CD4-positive, alpha-beta memory T cell (primary cell): ENCODE measurements around the gene FNIP2. TPM values are rescaled to one million over a fixed set of nuclear protein-coding genes. Genes with fewer than 3 reads are reported as not detected.
"Not testable (repeated sequence)": the region's sequence is repeated elsewhere in the genome, so short reads cannot be mapped to it uniquely, and the experiment has no call there.

ENCODE experiments used
- CTCF ChIA-PET: fragments of 350-600 bp; sonication (Branson Sonifier 250); formaldehyde crosslinking; loops from one replicate; lab custom pipeline; 2021; ENCODE audit warnings: inconsistent platforms; ENCODE audit not compliant: partially characterized antibody; lab: Charles Lee
- POLR2A ChIA-PET: fragments of 350-600 bp; sonication (Branson Sonifier 250); formaldehyde crosslinking; loops from one replicate; lab custom pipeline; 2021; ENCODE audit not compliant: partially characterized antibody; lab: Charles Lee
- DNase-seq, 5 donors: peaks; one replicate each; pipeline versions ENCODE4 v3.0.0 to v3.0.0-alpha.2; 2020 to 2022; ENCODE audit warnings: mixed read lengths in 1 of 5
- H3K27ac ChIP-seq: one replicate; pipeline ENCODE4 v1.7.0; 2013; ENCODE audit warnings: low read depth, low read length
- H3K27me3 ChIP-seq: 2 replicates; pipeline ENCODE4 v1.7.0; 2013; ENCODE audit warnings: mild to moderate bottlenecking, low read length, moderate library complexity; ENCODE audit not compliant: insufficient read depth
- H3K36me3 ChIP-seq: 2 replicates; pipeline ENCODE4 v1.7.0; 2013; ENCODE audit warnings: mild to moderate bottlenecking, low read length, moderate library complexity; ENCODE audit not compliant: insufficient read depth
- H3K4me1 ChIP-seq: 2 replicates; pipeline ENCODE4 v1.7.0; 2013; ENCODE audit warnings: mild to moderate bottlenecking, low read length, moderate library complexity; ENCODE audit not compliant: insufficient read depth
- H3K4me3 ChIP-seq, 2 donors: one replicate each; pipeline ENCODE4 v1.7.0; 2013; ENCODE audit warnings: low read length in 2 of 2, mild to moderate bottlenecking in 1 of 2
- H3K9me3 ChIP-seq, 2 donors: one replicate each; pipeline ENCODE4 v1.7.0; 2013; ENCODE audit warnings: low read length in 2 of 2, control low read depth in 1 of 2; ENCODE audit not compliant: control insufficient read depth in 1 of 2
- H3K27ac Mint-ChIP-seq, 7 donors: one replicate each; pipeline ENCODE4 v1.8.0; 2020 to 2021; ENCODE audit warnings: mixed read lengths in 7 of 7, mild to moderate bottlenecking in 6 of 7, inconsistent platforms in 3 of 7, moderate library complexity in 3 of 7
- H3K27me3 Mint-ChIP-seq, 2 donors: one replicate each; pipeline ENCODE4 v1.8.0; 2020 to 2021; ENCODE audit warnings: mixed read lengths in 2 of 2
- H3K36me3 Mint-ChIP-seq, 2 donors: one replicate each; pipeline ENCODE4 v1.8.0; 2020 to 2021; ENCODE audit warnings: mixed read lengths in 2 of 2, inconsistent platforms in 1 of 2, mild to moderate bottlenecking in 1 of 2
- H3K4me1 Mint-ChIP-seq, 4 donors: one replicate each; pipeline ENCODE4 v1.8.0; 2020 to 2021; ENCODE audit warnings: mixed read lengths in 4 of 4, mild to moderate bottlenecking in 1 of 4
- H3K4me3 Mint-ChIP-seq, 8 donors: one replicate each; pipeline ENCODE4 v1.8.0; 2020 to 2021; ENCODE audit warnings: mixed read lengths in 8 of 8, mild to moderate bottlenecking in 7 of 8, moderate library complexity in 6 of 8, inconsistent platforms in 3 of 8
- H3K9me3 Mint-ChIP-seq, 8 donors: one replicate each; pipeline ENCODE4 v1.8.0; 2020 to 2021; ENCODE audit warnings: mixed read lengths in 8 of 8, mild to moderate bottlenecking in 5 of 8, inconsistent platforms in 3 of 8, moderate library complexity in 1 of 8
- intact Hi-C: fragments of 100-400 bp; cut with micrococcal nuclease; formaldehyde crosslinking; loops from one replicate; pipeline ENCODE4 v1.15.1; 2023
- polyA plus RNA-seq, 2 donors: library from polyadenylated mRNA; unstranded; fragments of 300-500 nt; fragmentation: Illumina TruSeq; gene quantifications; one replicate each; pipeline ENCODE4 v1.2.3, GENCODE V29; 2021
- total RNA-seq, 2 experiments: library from RNA; stranded (reverse); gene quantifications; one replicate each; pipeline ENCODE4 v1.2.3, GENCODE V29; 2021

FNIP2 gene
- total and polyA plus RNA-seq, 4 experiments from 2014 or later, result 2.4 to 9.4 (median 6.4) TPM

DNA sequence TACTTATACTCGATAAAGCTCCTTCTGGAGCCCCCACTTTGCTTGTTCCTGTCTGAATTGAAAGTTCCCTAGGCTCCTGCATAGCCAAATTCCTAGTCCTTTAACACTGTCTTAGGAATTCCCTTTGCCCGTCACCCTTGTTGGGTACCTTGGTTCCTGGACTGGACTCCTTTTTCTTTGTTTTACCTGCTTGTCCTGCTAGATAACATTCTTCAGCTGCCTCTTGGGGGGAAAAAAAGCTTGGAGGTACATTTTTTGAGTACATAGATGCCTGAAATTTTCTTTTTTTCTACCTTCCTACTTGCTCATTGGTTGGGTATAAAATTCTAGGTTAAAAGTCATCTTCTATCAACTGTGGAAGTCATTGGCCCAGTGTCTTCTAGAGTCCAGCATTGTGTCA lies 179.2 kb downstream of the FNIP2 start:
- no peak overlapping the region for H3K4me3 ChIP-seq
- Mint-ChIP-seq H3K27me3 (peaks cover 2 to 11% of the 10 kb centered on the region in 2 donors), H3K9me3 (peaks cover 3 to 29% (median 19%) of the 10 kb centered on the region in 8 donors), H3K36me3 (peaks cover 8 to 9% of the 10 kb centered on the region in 2 donors), H3K4me3 (no peak overlapping the region), H3K4me1 (peaks cover 2 to 13% (median 7%) of the 10 kb centered on the region in 4 donors), H3K27ac (peak overlapping the region in 1 of 7 donors; percentile 7)
- no peaks in the 10 kb centered on the region for H3K27me3 ChIP-seq
- intact Hi-C loops, result no loop called here
- no peaks in the 10 kb centered on the region for H3K36me3 ChIP-seq
- H3K4me1 ChIP-seq, result no peaks in the 10 kb centered on the region
- H3K9me3 ChIP-seq, result no peaks in the 10 kb centered on the region
- no peak overlapping the region for H3K27ac ChIP-seq
- no peak for DNase-seq
- CTCF ChIA-PET, result no interaction called here
- POLR2A ChIA-PET, result no interaction called here

DNA sequence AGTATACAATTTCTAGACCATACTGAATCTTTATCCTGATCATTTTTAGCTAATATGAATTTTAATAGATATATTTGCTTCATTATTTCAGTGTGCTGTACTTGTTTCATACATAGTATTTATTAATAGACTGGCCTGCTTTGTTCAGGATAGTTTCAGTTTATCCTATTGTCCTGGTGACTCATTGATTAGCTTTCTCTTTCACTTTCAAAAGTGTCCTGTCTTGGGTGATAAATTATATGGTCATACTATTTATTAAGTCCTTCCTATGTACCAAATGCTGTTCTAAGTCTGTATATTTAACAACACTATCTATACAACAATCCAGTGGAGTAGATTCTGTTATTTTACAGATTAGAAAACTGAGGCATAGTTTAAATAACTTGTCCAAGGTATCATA lies 180.3 kb downstream of the FNIP2 start:
- ChIA-PET CTCF (no interaction called here), POLR2A (no interaction called here)
- H3K4me1 ChIP-seq, result no peaks in the 10 kb centered on the region
- H3K9me3 ChIP-seq, result no peaks in the 10 kb centered on the region
- intact Hi-C loops, result no loop called here
- H3K4me3 Mint-ChIP-seq, result peak overlapping the region in 4 of 8 donors; percentile 13 to 38 (median 26)
- peaks cover 2 to 13% (median 7%) of the 10 kb centered on the region in 4 donors for H3K4me1 Mint-ChIP-seq
- no peaks in the 10 kb centered on the region for H3K27me3 ChIP-seq
- no peak overlapping the region for H3K4me3 ChIP-seq
- peaks cover 2 to 11% of the 10 kb centered on the region in 2 donors for H3K27me3 Mint-ChIP-seq
- H3K27ac ChIP-seq, result no peak overlapping the region
- DNase-seq, result no peak
- H3K9me3 Mint-ChIP-seq, result peaks cover 3 to 34% (median 21%) of the 10 kb centered on the region in 8 donors
- no peak overlapping the region for H3K27ac Mint-ChIP-seq
- H3K36me3 ChIP-seq, result no peaks in the 10 kb centered on the region
- H3K36me3 Mint-ChIP-seq, result peaks cover 8 to 9% of the 10 kb centered on the region in 2 donors

DNA sequence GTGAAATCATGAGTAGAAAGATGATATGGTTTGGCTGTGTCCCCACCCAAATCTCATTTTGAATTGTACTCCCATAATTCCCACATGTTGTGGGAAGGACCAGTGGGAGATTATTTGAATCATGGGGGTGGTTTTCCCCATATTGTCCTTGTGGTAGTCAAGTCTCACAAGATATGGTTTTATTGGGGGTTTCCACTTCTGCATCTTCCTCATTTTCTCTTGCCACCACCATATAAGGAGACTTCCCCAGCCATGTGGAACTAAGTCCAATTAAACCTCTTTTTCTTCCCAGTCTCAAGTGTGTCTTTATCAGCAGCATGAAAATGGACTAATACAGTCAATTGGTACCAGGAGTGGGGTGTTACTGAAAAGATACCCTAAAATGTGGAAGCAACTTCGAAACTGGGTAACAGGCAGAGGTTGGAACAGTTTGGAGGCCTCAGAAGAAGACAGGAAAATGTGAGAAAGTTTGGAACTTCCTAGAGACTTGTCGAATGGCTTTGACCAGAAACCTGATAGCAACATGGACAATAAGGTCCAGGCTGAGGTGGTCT lies 183.5 kb downstream of the FNIP2 start:
- H3K4me3 ChIP-seq, H3K36me3 ChIP-seq, H3K27ac Mint-ChIP-seq, POLR2A ChIA-PET, H3K27me3 ChIP-seq, CTCF ChIA-PET, H3K27ac ChIP-seq, intact Hi-C loops, H3K4me1 ChIP-seq, H3K27me3 Mint-ChIP-seq, DNase-seq, H3K4me3 Mint-ChIP-seq, H3K9me3 ChIP-seq: not testable (repeated sequence)
- H3K9me3 Mint-ChIP-seq, result peaks cover 3 to 38% (median 21%) of the 10 kb centered on the region in 8 donors
- peaks cover 2 to 13% (median 7%) of the 10 kb centered on the region in 4 donors for H3K4me1 Mint-ChIP-seq
- peaks cover 9 to 11% of the 10 kb centered on the region in 2 donors for H3K36me3 Mint-ChIP-seq

DNA sequence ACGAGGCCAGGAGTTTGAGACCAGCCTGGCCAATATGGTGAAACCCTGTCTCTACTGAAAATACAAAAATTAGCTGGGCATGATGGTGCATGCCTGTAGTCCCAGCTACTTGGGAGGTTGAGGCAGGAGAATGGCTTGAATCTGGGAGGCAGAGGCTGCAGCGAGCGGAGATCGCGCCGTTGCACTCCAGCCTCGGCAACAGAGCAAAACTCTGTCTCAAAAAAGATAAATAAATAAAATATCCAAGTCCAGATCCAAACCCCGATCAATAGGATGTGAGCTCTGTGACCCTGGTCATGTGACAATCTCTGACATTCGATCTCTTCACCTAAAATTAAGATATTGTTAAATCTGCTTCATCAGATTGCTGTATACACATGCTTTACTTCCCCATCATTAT lies 187.5 kb downstream of the FNIP2 start:
- H3K9me3 ChIP-seq, H3K4me1 Mint-ChIP-seq, POLR2A ChIA-PET, intact Hi-C loops, H3K27ac ChIP-seq, H3K27ac Mint-ChIP-seq, H3K27me3 Mint-ChIP-seq, CTCF ChIA-PET, H3K4me3 ChIP-seq, DNase-seq, H3K4me1 ChIP-seq, H3K36me3 ChIP-seq, H3K27me3 ChIP-seq, H3K4me3 Mint-ChIP-seq: not testable (repeated sequence)
- Mint-ChIP-seq H3K9me3 (peaks cover 3 to 25% (median 18%) of the 10 kb centered on the region in 8 donors), H3K36me3 (peaks cover 8 to 11% of the 10 kb centered on the region in 2 donors)

DNA sequence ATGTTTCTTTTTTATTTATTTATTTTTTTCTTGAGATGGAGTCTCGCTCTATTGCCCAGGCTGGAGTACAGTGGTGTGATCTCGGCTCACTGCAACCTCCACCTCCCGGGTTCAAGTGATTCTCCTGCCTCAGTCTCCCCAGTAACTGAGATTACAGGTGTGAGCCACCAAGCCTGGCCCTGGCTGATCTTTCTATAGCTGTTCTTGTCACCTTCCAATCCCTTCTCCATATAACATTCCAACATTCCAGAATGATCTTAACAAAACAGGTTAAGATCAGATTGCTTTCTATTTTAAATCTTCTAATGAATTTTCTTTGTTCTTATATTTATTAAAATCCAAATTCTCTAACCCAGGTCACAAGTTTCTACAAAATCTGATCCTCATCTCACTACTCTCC lies 188.1 kb downstream of the FNIP2 start:
- H3K27ac ChIP-seq, DNase-seq, CTCF ChIA-PET, H3K36me3 ChIP-seq, H3K4me1 Mint-ChIP-seq, H3K9me3 ChIP-seq, intact Hi-C loops, POLR2A ChIA-PET, H3K27me3 ChIP-seq, H3K4me3 Mint-ChIP-seq, H3K27me3 Mint-ChIP-seq, H3K4me3 ChIP-seq, H3K4me1 ChIP-seq, H3K27ac Mint-ChIP-seq: not testable (repeated sequence)
- Mint-ChIP-seq H3K36me3 (peaks cover 7 to 11% of the 10 kb centered on the region in 2 donors), H3K9me3 (peaks cover 3 to 20% (median 12%) of the 10 kb centered on the region in 8 donors)

Other genes starting within 250 kb of the FNIP2 start
- gene RXFP1, start 247.1 kb upstream of the FNIP2 start, total RNA-seq, result not detected
- gene RXFP1, start 247.1 kb upstream of the FNIP2 start, polyA plus RNA-seq, result not detected
- 1 to 10 TPM; 4.0 to 4.4 TPM for gene C4orf46, start 97.1 kb upstream of the FNIP2 start, total RNA-seq
- gene C4orf46, start 97.1 kb upstream of the FNIP2 start, polyA plus RNA-seq, result 1 to 10 TPM; 5.2 to 6.5 TPM
- 10 to 100 TPM; 16.0 to 16.6 TPM for gene ETFDH, start 96.7 kb upstream of the FNIP2 start, total RNA-seq
- gene ETFDH, start 96.7 kb upstream of the FNIP2 start, polyA plus RNA-seq, result 1 to 10 TPM; 5.8 to 9.4 TPM
- gene PPID, start 45.6 kb upstream of the FNIP2 start, total RNA-seq, result 10 to 100 TPM; 30.2 to 32.0 TPM
- 10 to 100 TPM; 49.4 to 54.8 TPM for gene PPID, start 45.6 kb upstream of the FNIP2 start, polyA plus RNA-seq